Body of pancreas (tissue), 4 donors: ENCODE results near the gene PCSK5. TPM values are rescaled to one million over a fixed set of nuclear protein-coding genes. Genes with fewer than 3 reads are reported as not detected.

Experiments used
- ATAC-seq: fragments of 150-250 bp; one replicate; pipeline ENCODE4 v1.9.1; 2016
- DNase-seq, 4 donors: peaks; one replicate each; pipeline ENCODE4 v3.0.0-alpha.2; 2019
- H3K27ac ChIP-seq, 4 donors: fragments of 200-600 bp; sonication (generic); 1 replicate in 3 of 4; 2 replicates in 1 of 4; pipeline versions ENCODE4 v1.5.1 to v1.6.1; 2016 to 2019; ENCODE audit warnings: mild to moderate bottlenecking in 1 of 4, mixed read lengths in 1 of 4, moderate library complexity in 1 of 4
- H3K27me3 ChIP-seq, 2 donors: fragments of 200-600 bp; sonication (generic); one replicate each; pipeline ENCODE4 v1.6.0; 2016; ENCODE audit warnings: mild to moderate bottlenecking in 1 of 2
- H3K36me3 ChIP-seq, 2 donors: fragments of 200-600 bp; sonication (generic); replicated peaks in 1 of 2; 2 replicates each; pipeline ENCODE4 v1.5.1; 2016; ENCODE audit warnings: low read depth in 2 of 2; ENCODE audit not compliant: insufficient read depth in 1 of 2
- H3K4me1 ChIP-seq: fragments of 200-600 bp; sonication (generic); one replicate; pipeline ENCODE4 v1.6.0; 2016
- H3K4me3 ChIP-seq, 2 donors: fragments of 200-600 bp; sonication (generic); 1 replicate in 1 of 2; 2 replicates in 1 of 2; pipeline ENCODE4 v1.5.1; 2016 to 2019
- H3K9me3 ChIP-seq, 3 donors: fragments of 200-600 bp; sonication (generic); 1 replicate in 2 of 3; 2 replicates in 1 of 3; pipeline ENCODE4 v1.5.1; 2016
- CTCF ChIP-seq, 7 experiments: fragments of 450-650 bp in 4 of 7; fragments of 200-600 bp in 3 of 7; sonication (generic) in 3 of 7; IDR thresholded peaks; one replicate each; pipeline ENCODE4 v1.5.1; 2016 to 2019; ENCODE audit warnings: antibody characterized with exemption in 7 of 7
- POLR2A ChIP-seq, 3 donors: fragments of 450-650 bp; IDR thresholded peaks; one replicate each; pipeline ENCODE4 v1.6.1; 2016; ENCODE audit warnings: antibody characterized with exemption in 3 of 3, mild to moderate bottlenecking in 2 of 3
- WGBS, 2 donors: methylation state at CpG; one replicate each; pipeline ENCODE4 v1.1.5; 2017; 5-methylcytosine and 5-hydroxymethylcytosine counted together
- intact Hi-C: fragments of 100-400 bp; cut with DNase I; formaldehyde crosslinking; loops from one replicate; pipeline ENCODE4 v1.15.1; 2023
- total RNA-seq, 2 donors: library from RNA; depleted of rRNA; stranded (reverse); fragments of >200 nt; gene quantifications; one replicate each; pipeline ENCODE4 v1.1.0, GENCODE V29; 2016

The PCSK5 gene
- total RNA-seq, 2 donors from 2014 or later, result 11.2 to 12.2 TPM

DNA sequence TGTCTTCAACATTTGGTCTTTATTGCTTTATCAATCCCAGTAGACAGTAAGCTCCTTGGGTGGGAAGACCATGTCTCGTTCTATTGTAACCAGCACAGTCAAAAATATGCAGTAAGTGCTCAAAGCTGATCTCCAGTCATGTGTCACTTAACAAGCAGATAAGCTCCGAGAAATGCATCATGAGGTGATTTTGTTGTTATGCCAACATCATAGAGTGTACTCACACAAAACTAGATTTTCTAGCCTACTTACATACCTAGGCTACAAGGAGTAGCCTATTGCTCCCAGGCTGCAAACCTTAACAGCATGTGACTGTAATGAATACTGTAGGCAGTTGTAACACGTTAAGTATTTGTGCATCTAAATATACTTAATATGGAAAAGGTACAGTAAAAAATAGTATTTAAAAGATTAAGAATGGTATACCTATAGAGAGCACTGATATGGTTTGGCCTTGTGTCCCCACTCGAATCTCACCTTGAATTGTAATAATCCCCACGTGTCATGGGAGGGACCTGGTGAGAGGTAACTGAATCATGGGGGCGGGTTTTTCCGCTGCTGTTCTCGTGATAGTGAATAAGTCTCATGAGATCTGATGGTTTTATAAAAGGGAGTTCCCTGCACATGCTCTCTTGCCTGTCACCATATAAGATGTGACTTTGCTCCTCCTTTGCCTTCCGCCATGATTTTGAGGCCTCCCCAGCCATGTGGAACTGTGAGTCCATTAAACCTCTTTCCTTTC is 39.8 kb upstream of the PCSK5 start:
- H3K27me3 ChIP-seq, result no peaks in the 10 kb centered on the region
- no peak for ATAC-seq
- WGBS, 2 donors, result 83 to 89% methylated on average over 9 of the region's 9 CpGs
- no peak for DNase-seq
- H3K4me3 ChIP-seq, result no peak overlapping the region
- H3K27ac ChIP-seq, result no peak overlapping the region
- peaks cover 6% of the 10 kb centered on the region for H3K4me1 ChIP-seq
- no peaks in the 10 kb centered on the region for H3K36me3 ChIP-seq
- H3K9me3 ChIP-seq, result no peaks in the 10 kb centered on the region
- intact Hi-C loops, result no loop called here
- TF ChIP-seq POLR2A (IDR thresholded peaks at IDR 0.05) (no peak), CTCF (IDR thresholded peaks at IDR 0.05) (no peak)

GRCh38 chr9:75851917-75852316 is 38.6 kb upstream of the PCSK5 start:
- H3K27ac ChIP-seq, result no peak overlapping the region
- WGBS, 2 donors, result 31 to 32% methylated on average over 6 of the region's 6 CpGs
- no peaks in the 10 kb centered on the region for H3K36me3 ChIP-seq
- ATAC-seq (no peak), DNase-seq (no peak)
- no peaks in the 10 kb centered on the region for H3K9me3 ChIP-seq
- H3K4me3 ChIP-seq, result no peak overlapping the region
- no peak for TF ChIP-seq CTCF (IDR thresholded peaks at IDR 0.05)
- TF ChIP-seq POLR2A (IDR thresholded peaks at IDR 0.05), result no peak
- H3K4me1 ChIP-seq, result peaks cover 6% of the 10 kb centered on the region
- H3K27me3 ChIP-seq, result no peaks in the 10 kb centered on the region
- intact Hi-C loops, result no loop called here

GRCh38 chr9:75852746-75853145 is 37.7 kb upstream of the PCSK5 start:
- DNase-seq (no peak), ATAC-seq (no peak)
- 74 to 82% methylated on average over 4 of the region's 4 CpGs for WGBS, 2 donors
- H3K4me3 ChIP-seq, result no peak overlapping the region
- H3K36me3 ChIP-seq, result no peaks in the 10 kb centered on the region
- TF ChIP-seq CTCF (IDR thresholded peaks at IDR 0.05), result no peak
- TF ChIP-seq POLR2A (IDR thresholded peaks at IDR 0.05), result no peak
- peaks cover 6% of the 10 kb centered on the region for H3K4me1 ChIP-seq
- H3K27ac ChIP-seq, result no peak overlapping the region
- H3K27me3 ChIP-seq, result no peaks in the 10 kb centered on the region
- intact Hi-C loops, result no loop called here
- H3K9me3 ChIP-seq, result no peaks in the 10 kb centered on the region

- 19 to 32% methylated on average over 5 of the region's 5 CpGs for WGBS, 2 donors
- TF ChIP-seq POLR2A (IDR thresholded peaks at IDR 0.05) (no peak), CTCF (IDR thresholded peaks at IDR 0.05) (peak; percentile 14 to 62 (median 52))
- Histone ChIP-seq H3K4me1 (peaks cover 6% of the 10 kb centered on the region), H3K4me3 (no peak overlapping the region), H3K36me3 (no peaks in the 10 kb centered on the region), H3K9me3 (no peaks in the 10 kb centered on the region), H3K27ac (no peak overlapping the region), H3K27me3 (no peaks in the 10 kb centered on the region)
- intact Hi-C loops, result no loop called here
- DNase-seq (peak in 2 of 4 donors; percentile 12 to 20), ATAC-seq (peak; percentile 64)
Measured at GRCh38 chr9:75855509-75855908, 35.0 kb upstream of the PCSK5 start.
